HG03575 (cell line): ENCODE results near the gene KRTAP9-2.
"Not testable (repeated sequence)": the region's sequence is repeated elsewhere in the genome, so short reads cannot be mapped to it uniquely, and the experiment has no call there.

Experiments
- ATAC-seq: cut with Tn5 transposase; IDR thresholded peaks from one replicate; pipeline ENCODE4 v1.9.1; 2021; ENCODE audit not compliant: unreplicated experiment, insufficient number of reproducible peaks, low FRiP score; ENCODE audit errors: extremely low read depth

KRTAP9-2 gene

GRCh38 chr17:41226598-41227095, at the start of gene KRTAP9-2:
TSS of gene KRTAP9-2 (plus strand) at chr17:41226648. CDS start at chr17:41226655, 7 bp downstream.
- ATAC-seq = not testable (repeated sequence)

- no peak for ATAC-seq
Observed at GRCh38 chr17:41176744-41177387, 49.6 kb upstream of the KRTAP9-2 start.

- no peak for ATAC-seq
Observed at GRCh38 chr17:41177727-41178271, 48.6 kb upstream of the KRTAP9-2 start, which contains the start of gene KRTAP4-2. TSS of gene KRTAP4-2 (minus strand) at chr17:41178221. CDS start at chr17:41178164, 57 bp downstream.

GRCh38 chr17:41178341-41178740, 48.1 kb upstream of the KRTAP9-2 start:
- ATAC-seq = no peak

- ATAC-seq = no peak
Observed at GRCh38 chr17:41178843-41179616, 47.4 kb upstream of the KRTAP9-2 start.

- ATAC-seq = no peak
Observed at GRCh38 chr17:41184480-41184961, 41.9 kb upstream of the KRTAP9-2 start, which contains the start of gene KRTAP4-1. TSS of gene KRTAP4-1 (minus strand) at chr17:41184911. CDS start at chr17:41184854, 57 bp downstream.

GRCh38 chr17:41185001-41185400, 41.4 kb upstream of the KRTAP9-2 start:
- ATAC-seq = no peak

GRCh38 chr17:41186872-41187271, 39.6 kb upstream of the KRTAP9-2 start:
- ATAC-seq = no peak

- not testable (repeated sequence) for ATAC-seq
Observed at GRCh38 chr17:41189837-41190318, 36.6 kb upstream of the KRTAP9-2 start, which contains the start of gene KRTAP9-1. TSS of gene KRTAP9-1 (plus strand) at chr17:41189887. CDS start at chr17:41189887, 0 bp downstream.

GRCh38 chr17:41190328-41190727, 36.1 kb upstream of the KRTAP9-2 start:
- ATAC-seq = no peak

GRCh38 chr17:41196068-41196467, 30.4 kb upstream of the KRTAP9-2 start:
- no peak for ATAC-seq

- no peak for ATAC-seq
Observed at GRCh38 chr17:41199421-41200078, 26.9 kb upstream of the KRTAP9-2 start.

GRCh38 chr17:41211845-41212466, 14.5 kb upstream of the KRTAP9-2 start:
- ATAC-seq = no peak

- ATAC-seq = no peak
Observed at GRCh38 chr17:41212524-41213169, 13.8 kb upstream of the KRTAP9-2 start.

- ATAC-seq = no peak
Observed at GRCh38 chr17:41215681-41216080, 10.8 kb upstream of the KRTAP9-2 start.

GRCh38 chr17:41223821-41224220, 2.6 kb upstream of the KRTAP9-2 start:
- ATAC-seq = no peak

GRCh38 chr17:41226051-41226450, 397 bp upstream of the KRTAP9-2 start:
- no peak for ATAC-seq

- no peak for ATAC-seq
Observed at GRCh38 chr17:41230094-41230493, 3.6 kb downstream of the KRTAP9-2 start.
